CD4-positive, alpha-beta T cell (primary cell): Measurements from ENCODE around the gene DMPK. TPM values are rescaled to one million over a fixed set of nuclear protein-coding genes. Genes with fewer than 3 reads are reported as not detected.

Source experiments
- ATAC-seq: fragments of 200-7000 bp; cut with Tn5 transposase; one replicate; pipeline ENCODE4 v1.10.0; 2022; ENCODE audit warnings: mild to moderate bottlenecking; ENCODE audit not compliant: poor library complexity
- CTCF ChIA-PET: fragments of 350-600 bp; sonication (Branson Sonifier 250); formaldehyde crosslinking; loops from one replicate; lab custom pipeline; 2021; ENCODE audit warnings: antibody characterized with exemption, inconsistent platforms; lab: Charles Lee
- POLR2A ChIA-PET: fragments of 350-600 bp; sonication (Branson Sonifier 250); formaldehyde crosslinking; loops from one replicate; lab custom pipeline; 2021; ENCODE audit warnings: antibody characterized with exemption, inconsistent platforms; lab: Charles Lee
- DNase-seq, 14 experiments: peaks; one replicate each; pipeline ENCODE4 v3.0.0-alpha.2; 2013 to 2020; ENCODE audit warnings: mixed read lengths in 2 of 14
- H3K27ac ChIP-seq, 2 donors: one replicate each; pipeline versions ENCODE4 v1.5.1 to v1.7.0; 2013; ENCODE audit warnings: low read length in 2 of 2, low read depth in 1 of 2, mild to moderate bottlenecking in 1 of 2
- H3K27me3 ChIP-seq, 2 experiments: 1 replicate in 1 of 2; 2 replicates in 1 of 2; pipeline versions ENCODE4 v1.6.1 to v1.7.0; 2013; ENCODE audit warnings: low read length in 2 of 2, control low read depth in 1 of 2, mild to moderate bottlenecking in 1 of 2, moderate library complexity in 1 of 2; ENCODE audit not compliant: insufficient read depth in 2 of 2, control insufficient read depth in 1 of 2
- H3K36me3 ChIP-seq: one replicate; pipeline ENCODE4 v1.6.1; 2013; ENCODE audit warnings: low read length, control low read depth; ENCODE audit not compliant: insufficient read depth
- H3K4me1 ChIP-seq: one replicate; pipeline ENCODE4 v1.6.1; 2013; ENCODE audit warnings: low read length, control low read depth; ENCODE audit not compliant: insufficient read depth
- H3K4me3 ChIP-seq: one replicate; pipeline ENCODE4 v1.5.1; 2013; ENCODE audit warnings: mild to moderate bottlenecking, low read length, moderate library complexity
- H3K9me3 ChIP-seq, 2 experiments: 1 replicate in 1 of 2; 2 replicates in 1 of 2; pipeline versions ENCODE4 v1.6.1 to v1.7.0; 2013; ENCODE audit warnings: low read length in 2 of 2, mild to moderate bottlenecking in 2 of 2, control low read depth in 1 of 2, moderate library complexity in 1 of 2; ENCODE audit not compliant: control insufficient read depth in 1 of 2, insufficient read depth in 1 of 2
- H3K27ac Mint-ChIP-seq: one replicate; pipeline ENCODE4 v1.8.0; 2020; ENCODE audit warnings: mixed read lengths
- H3K27me3 Mint-ChIP-seq: one replicate; pipeline ENCODE4 v1.8.0; 2021; ENCODE audit warnings: mixed read lengths
- H3K36me3 Mint-ChIP-seq: one replicate; pipeline ENCODE4 v1.8.0; 2021; ENCODE audit warnings: low read depth, mixed read lengths
- H3K4me1 Mint-ChIP-seq: one replicate; pipeline ENCODE4 v1.8.0; 2021; ENCODE audit warnings: low read depth, mixed read lengths
- H3K4me3 Mint-ChIP-seq: one replicate; pipeline ENCODE4 v1.8.0; 2020; ENCODE audit warnings: mild to moderate bottlenecking, mixed read lengths
- H3K9me3 Mint-ChIP-seq: one replicate; pipeline ENCODE4 v1.8.0; 2020; ENCODE audit warnings: mixed read lengths
- intact Hi-C, 2 experiments: fragments of 100-400 bp; cut with DNase I in 1 of 2; cut with micrococcal nuclease in 1 of 2; formaldehyde crosslinking; loops; one replicate each; pipeline versions ENCODE4 v1.15.1 to v1.9.0; 2023 to 2025; cut with DNase I, micrococcal nuclease
- total RNA-seq, 174 experiments: library from RNA in 2 of 174; stranded (reverse) in 2 of 174; gene quantifications; one replicate each; pipeline ENCODE4 v1.2.3 and lab custom pipeline; 2021 to 2026
- TF ChIP-seq, protein P1 (sequence below): fragments of 200-600 bp; IDR thresholded peaks from one replicate; pipeline ENCODE4 v1.8.0; 2022; ENCODE audit warnings: antibody characterized with exemption, mild to moderate bottlenecking

Gene DMPK
- total RNA-seq, 2 experiments from 2014 or later = 24.0 to 24.9 TPM

DNA sequence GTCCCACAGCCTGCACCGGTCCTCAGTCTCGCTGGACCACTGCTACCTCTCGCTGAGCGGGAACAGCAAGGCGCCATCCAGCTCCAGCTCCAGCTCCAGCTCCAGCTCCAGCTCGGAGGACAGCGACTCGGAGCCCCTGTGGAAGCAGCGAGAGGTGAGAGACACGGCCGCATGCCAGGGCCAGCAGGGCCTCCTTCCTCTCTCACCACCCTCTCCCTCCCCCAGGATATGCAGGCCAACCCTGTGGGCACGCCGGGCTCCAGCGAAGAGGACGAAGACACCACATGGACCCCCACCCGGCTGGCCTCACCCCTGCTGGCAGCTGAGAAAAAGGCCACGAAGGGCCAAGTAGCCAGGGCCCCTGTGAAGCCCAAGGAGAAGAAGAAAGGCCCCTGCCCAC, 20.6 kb downstream of the DMPK start:
- H3K4me3 ChIP-seq = no peak overlapping the region
- peaks cover 0 to 10% of the 10 kb centered on the region in 2 experiments for H3K9me3 ChIP-seq
- H3K27me3 Mint-ChIP-seq = peaks cover 14% of the 10 kb centered on the region
- DNase-seq = no peak
- no peaks in the 10 kb centered on the region for H3K36me3 Mint-ChIP-seq
- CTCF ChIA-PET = no interaction called here
- no peaks in the 10 kb centered on the region for H3K36me3 ChIP-seq
- no peak overlapping the region for H3K4me3 Mint-ChIP-seq
- H3K9me3 Mint-ChIP-seq = no peaks in the 10 kb centered on the region
- POLR2A ChIA-PET = no interaction called here
- no peaks in the 10 kb centered on the region for H3K4me1 Mint-ChIP-seq
- no peak overlapping the region for H3K27ac Mint-ChIP-seq
- H3K4me1 ChIP-seq = no peaks in the 10 kb centered on the region
- no peak overlapping the region for H3K27ac ChIP-seq
- TF ChIP-seq, protein P1, sequence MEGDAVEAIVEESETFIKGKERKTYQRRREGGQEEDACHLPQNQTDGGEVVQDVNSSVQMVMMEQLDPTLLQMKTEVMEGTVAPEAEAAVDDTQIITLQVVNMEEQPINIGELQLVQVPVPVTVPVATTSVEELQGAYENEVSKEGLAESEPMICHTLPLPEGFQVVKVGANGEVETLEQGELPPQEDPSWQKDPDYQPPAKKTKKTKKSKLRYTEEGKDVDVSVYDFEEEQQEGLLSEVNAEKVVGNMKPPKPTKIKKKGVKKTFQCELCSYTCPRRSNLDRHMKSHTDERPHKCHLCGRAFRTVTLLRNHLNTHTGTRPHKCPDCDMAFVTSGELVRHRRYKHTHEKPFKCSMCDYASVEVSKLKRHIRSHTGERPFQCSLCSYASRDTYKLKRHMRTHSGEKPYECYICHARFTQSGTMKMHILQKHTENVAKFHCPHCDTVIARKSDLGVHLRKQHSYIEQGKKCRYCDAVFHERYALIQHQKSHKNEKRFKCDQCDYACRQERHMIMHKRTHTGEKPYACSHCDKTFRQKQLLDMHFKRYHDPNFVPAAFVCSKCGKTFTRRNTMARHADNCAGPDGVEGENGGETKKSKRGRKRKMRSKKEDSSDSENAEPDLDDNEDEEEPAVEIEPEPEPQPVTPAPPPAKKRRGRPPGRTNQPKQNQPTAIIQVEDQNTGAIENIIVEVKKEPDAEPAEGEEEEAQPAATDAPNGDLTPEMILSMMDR = no peak
- intact Hi-C loops = no loop called here
- no peak for ATAC-seq
- peaks cover 5 to 15% of the 10 kb centered on the region in 2 experiments for H3K27me3 ChIP-seq

DNA sequence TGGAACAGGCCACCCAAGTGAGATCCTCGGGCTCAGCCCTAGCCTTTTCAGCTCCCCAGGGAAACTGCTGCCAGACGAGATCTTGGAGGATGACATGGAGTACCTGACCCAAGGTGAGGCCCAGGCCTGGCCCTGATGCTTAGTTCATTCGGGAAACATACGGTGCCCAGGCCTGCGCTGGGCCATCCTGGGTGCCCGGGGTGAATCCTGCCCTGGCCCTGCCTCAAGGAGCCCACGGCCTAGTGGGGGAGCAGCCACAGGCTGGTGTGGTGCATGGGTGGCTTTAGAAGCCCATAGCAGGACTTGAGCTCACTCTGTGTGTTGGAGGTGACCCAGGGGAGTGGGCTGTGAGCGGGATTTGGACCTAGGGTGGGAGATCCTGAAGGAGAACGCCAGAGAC, 23.4 kb downstream of the DMPK start:
- Mint-ChIP-seq H3K27ac (no peak overlapping the region), H3K4me3 (no peak overlapping the region), H3K4me1 (no peaks in the 10 kb centered on the region), H3K27me3 (no peaks in the 10 kb centered on the region), H3K36me3 (no peaks in the 10 kb centered on the region), H3K9me3 (no peaks in the 10 kb centered on the region)
- TF ChIP-seq, protein P1 = no peak
- peaks cover 0 to 2% of the 10 kb centered on the region in 2 experiments for H3K27me3 ChIP-seq
- H3K4me3 ChIP-seq = no peak overlapping the region
- H3K27ac ChIP-seq = no peak overlapping the region
- H3K36me3 ChIP-seq = no peaks in the 10 kb centered on the region
- no peak for ATAC-seq
- no peaks in the 10 kb centered on the region for H3K4me1 ChIP-seq
- no peaks in the 10 kb centered on the region for H3K9me3 ChIP-seq
- POLR2A ChIA-PET = no interaction called here
- intact Hi-C loops = no loop called here
- CTCF ChIA-PET = no interaction called here
- DNase-seq = no peak

DNA sequence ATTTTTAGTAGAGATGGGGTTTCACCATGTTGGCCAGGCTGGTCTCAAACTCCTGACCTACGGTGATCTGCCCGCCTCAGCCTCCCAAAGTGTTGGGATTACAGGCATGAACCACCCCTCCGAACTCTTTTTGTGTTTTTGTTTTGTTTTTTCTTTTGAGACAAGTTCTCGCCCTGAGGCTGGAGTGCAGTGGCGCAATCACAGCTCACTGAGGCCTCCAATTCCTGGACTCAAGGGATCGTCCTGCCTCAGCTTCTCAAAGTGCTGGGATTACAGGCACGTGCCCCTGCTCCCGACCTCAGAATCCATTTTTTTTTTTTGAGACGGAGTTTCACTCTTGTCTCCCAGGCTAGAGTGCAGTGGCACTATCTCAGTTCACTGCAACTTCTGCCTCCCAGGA, 24.6 kb downstream of the DMPK start:
- H3K9me3 ChIP-seq = no peaks in the 10 kb centered on the region
- no peaks in the 10 kb centered on the region for H3K27me3 Mint-ChIP-seq
- no peak overlapping the region for H3K4me3 ChIP-seq
- H3K36me3 Mint-ChIP-seq = no peaks in the 10 kb centered on the region
- H3K27me3 ChIP-seq = no peaks in the 10 kb centered on the region
- no peak for ATAC-seq
- no peak overlapping the region for H3K27ac Mint-ChIP-seq
- no peak overlapping the region for H3K4me3 Mint-ChIP-seq
- ChIA-PET POLR2A (no interaction called here), CTCF (no interaction called here)
- no peaks in the 10 kb centered on the region for H3K4me1 Mint-ChIP-seq
- TF ChIP-seq, protein P1 = no peak
- no peaks in the 10 kb centered on the region for H3K4me1 ChIP-seq
- DNase-seq = no peak
- no peaks in the 10 kb centered on the region for H3K36me3 ChIP-seq
- no peak overlapping the region for H3K27ac ChIP-seq
- H3K9me3 Mint-ChIP-seq = no peaks in the 10 kb centered on the region
- intact Hi-C loops = no loop called here
